Glutamatergic neuron (in vitro differentiated cells): ENCODE results near the gene TDRD5. TPM values are rescaled to one million over a fixed set of nuclear protein-coding genes. Genes with fewer than 3 reads are reported as not detected.

Experiments used
- DNase-seq: peaks from one replicate; pipeline ENCODE4 v3.0.0; 2022
- H3K27ac Mint-ChIP-seq: one replicate; pipeline ENCODE4 v1.8.0; 2020; ENCODE audit warnings: mild to moderate bottlenecking, mixed read lengths, inconsistent platforms; ENCODE audit not compliant: unreplicated experiment
- H3K27me3 Mint-ChIP-seq: one replicate; pipeline ENCODE4 v1.8.0; 2020; ENCODE audit warnings: mild to moderate bottlenecking, moderate library complexity, mixed read lengths, inconsistent platforms; ENCODE audit not compliant: unreplicated experiment
- H3K36me3 Mint-ChIP-seq: one replicate; pipeline ENCODE4 v1.8.0; 2020; ENCODE audit warnings: mild to moderate bottlenecking, mixed read lengths, inconsistent platforms; ENCODE audit not compliant: unreplicated experiment
- H3K4me1 Mint-ChIP-seq: one replicate; pipeline ENCODE4 v1.8.0; 2020; ENCODE audit warnings: mild to moderate bottlenecking, low read depth, mixed read lengths, inconsistent platforms; ENCODE audit not compliant: unreplicated experiment
- H3K4me3 Mint-ChIP-seq: one replicate; pipeline ENCODE4 v1.8.0; 2020; ENCODE audit warnings: mild to moderate bottlenecking, mixed read lengths, inconsistent platforms; ENCODE audit not compliant: unreplicated experiment
- H3K9me3 Mint-ChIP-seq: one replicate; pipeline ENCODE4 v1.8.0; 2020; ENCODE audit warnings: mild to moderate bottlenecking, moderate library complexity, mixed read lengths, inconsistent platforms; ENCODE audit not compliant: unreplicated experiment
- CTCF ChIP-seq: fragments of 200-600 bp; sonication (generic); IDR thresholded peaks from one replicate; pipeline ENCODE4 v1.5.0; 2021; ENCODE audit not compliant: partially characterized antibody, unreplicated experiment
- total RNA-seq: library from RNA; stranded (reverse); fragmentation: NEBNext Ultra II Directional; extraction: Animal tissue kit (Norgen Biotek cat#: 25700); gene quantifications from one replicate; pipeline ENCODE4 v1.2.1, GENCODE V29; 2021; ENCODE audit not compliant: unreplicated experiment

TDRD5 gene
- total RNA-seq, 1 donor from 2014 or later: not detected

DNA sequence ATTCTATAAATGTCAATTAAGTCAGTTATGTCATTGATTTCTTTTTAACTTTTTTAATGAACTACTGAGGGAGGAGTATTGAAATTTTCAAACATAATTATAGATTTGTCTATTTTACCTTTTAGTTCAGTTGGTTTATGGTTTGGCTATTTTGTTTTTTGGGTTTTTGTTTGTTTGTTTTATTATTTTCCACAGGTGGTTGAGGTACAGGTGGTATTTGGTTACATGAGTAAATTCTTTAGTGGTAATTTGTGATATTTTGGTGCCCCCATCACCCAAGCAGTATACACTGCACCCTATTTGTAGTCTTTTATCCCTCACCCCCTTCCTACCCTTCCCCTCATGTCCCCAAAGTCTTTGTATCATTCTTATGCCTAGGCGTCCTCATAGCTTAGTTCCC, 9.5 kb downstream of the TDRD5 start:
- no peak overlapping the region for H3K4me3 Mint-ChIP-seq
- H3K27me3 Mint-ChIP-seq: no peaks in the 10 kb centered on the region
- peaks cover 8% of the 10 kb centered on the region for H3K36me3 Mint-ChIP-seq
- no peak for TF ChIP-seq CTCF
- H3K27ac Mint-ChIP-seq: no peak overlapping the region
- H3K9me3 Mint-ChIP-seq: peaks cover 2% of the 10 kb centered on the region
- no peaks in the 10 kb centered on the region for H3K4me1 Mint-ChIP-seq
- DNase-seq: no peak

DNA sequence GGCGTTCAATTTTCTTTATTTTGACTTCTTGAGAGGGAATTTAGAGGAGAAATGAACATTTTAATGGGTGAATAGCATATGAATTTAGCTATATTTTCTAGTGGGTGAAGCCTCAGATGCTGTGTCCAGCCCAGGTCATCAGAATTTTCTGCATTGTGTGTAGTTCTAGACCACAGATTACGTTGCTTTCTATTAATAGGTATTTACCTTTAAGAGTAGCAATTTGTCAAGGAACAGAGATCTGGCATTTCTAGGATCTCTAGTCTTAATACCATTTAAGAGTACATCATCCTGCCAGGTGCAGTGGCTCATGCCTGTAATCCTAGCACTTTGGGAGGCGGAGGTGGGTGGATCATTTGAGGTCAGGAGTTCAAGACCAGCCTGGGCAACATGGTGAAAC, 20.7 kb downstream of the TDRD5 start:
- Mint-ChIP-seq H3K36me3 (no peaks in the 10 kb centered on the region), H3K9me3 (no peaks in the 10 kb centered on the region), H3K4me1 (no peaks in the 10 kb centered on the region), H3K4me3 (no peak overlapping the region), H3K27me3 (no peaks in the 10 kb centered on the region), H3K27ac (no peak overlapping the region)
- no peak for DNase-seq
- TF ChIP-seq CTCF: no peak

DNA sequence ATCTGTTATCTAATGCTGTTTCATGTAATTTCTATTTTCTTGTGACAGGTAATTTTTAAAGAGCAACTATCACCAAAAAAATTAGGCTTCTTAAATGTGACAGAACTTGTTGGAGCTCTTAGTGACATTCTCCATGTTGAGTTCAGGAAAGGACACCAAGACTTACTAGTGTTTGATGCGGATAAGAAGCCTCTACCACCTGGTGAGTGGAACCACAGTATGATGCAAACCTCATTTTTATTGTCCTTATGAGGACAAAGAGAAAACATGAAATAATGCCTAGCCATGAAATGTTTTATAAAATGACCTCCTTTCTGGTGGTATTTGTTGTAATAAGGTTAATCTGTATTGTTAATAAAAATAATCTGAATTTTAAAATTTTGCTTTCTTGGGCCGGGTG, 39.1 kb downstream of the TDRD5 start:
- Mint-ChIP-seq H3K4me1 (no peaks in the 10 kb centered on the region), H3K27ac (no peak overlapping the region), H3K27me3 (no peaks in the 10 kb centered on the region), H3K4me3 (no peak overlapping the region), H3K9me3 (no peaks in the 10 kb centered on the region), H3K36me3 (no peaks in the 10 kb centered on the region)
- no peak for TF ChIP-seq CTCF
- no peak for DNase-seq

GRCh38 chr1:179632868-179633267, 41.2 kb downstream of the TDRD5 start:
- DNase-seq: no peak
- Mint-ChIP-seq H3K9me3 (no peaks in the 10 kb centered on the region), H3K4me1 (no peaks in the 10 kb centered on the region), H3K27ac (no peak overlapping the region), H3K4me3 (no peak overlapping the region), H3K27me3 (no peaks in the 10 kb centered on the region), H3K36me3 (no peaks in the 10 kb centered on the region)
- TF ChIP-seq CTCF: no peak

DNA sequence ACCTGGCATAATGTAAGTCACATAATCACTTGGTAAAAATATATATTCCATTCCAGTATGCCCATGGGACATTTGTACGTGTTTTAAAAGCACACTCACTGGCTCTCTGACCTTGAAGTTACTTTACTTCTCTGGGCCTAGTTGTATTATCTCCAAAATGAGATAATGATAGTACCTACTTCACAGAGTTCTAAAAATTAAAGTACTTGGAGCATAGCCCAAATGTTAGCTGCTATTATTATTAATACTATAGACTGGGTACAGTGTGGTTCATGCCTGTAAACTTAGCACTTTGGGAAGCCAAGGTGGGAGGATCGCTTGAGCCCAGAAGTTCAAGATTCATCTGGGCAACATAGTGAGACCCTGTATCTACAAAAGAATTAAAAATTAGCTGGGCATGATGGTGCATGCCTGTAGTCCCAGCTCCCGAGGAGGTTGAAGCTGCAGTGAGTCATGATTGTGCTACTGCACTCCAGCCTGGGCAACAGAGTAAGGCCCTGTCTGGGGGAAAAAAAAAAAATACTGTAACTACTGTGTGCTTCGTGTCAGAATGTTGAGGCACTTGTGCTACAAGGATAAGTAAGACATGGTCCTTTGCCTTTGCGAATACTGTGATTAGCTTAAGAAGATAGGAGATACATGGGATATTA, 45.7 kb downstream of the TDRD5 start:
- no peaks in the 10 kb centered on the region for H3K36me3 Mint-ChIP-seq
- no peak for DNase-seq

More for the DNA sequence above, 45.7 kb downstream of the TDRD5 start:
- Mint-ChIP-seq H3K4me3 (no peak overlapping the region), H3K27ac (no peak overlapping the region), H3K4me1 (no peaks in the 10 kb centered on the region), H3K27me3 (no peaks in the 10 kb centered on the region), H3K9me3 (no peaks in the 10 kb centered on the region)
- TF ChIP-seq CTCF: no peak
